DND-41 (cell line): ENCODE measurements around the gene TFF2.

ENCODE experiments used
- EZH2 ChIP-seq: IDR thresholded peaks from 3 replicates; pipeline ENCODE4 v1.6.1; 2012; ENCODE audit warnings: borderline replicate concordance, low read depth, mild to moderate bottlenecking, moderate library complexity, low read length, inconsistent platforms; ENCODE audit not compliant: severe bottlenecking
- TF ChIP-seq, protein P1 (sequence below): IDR thresholded peaks from 2 replicates; pipeline ENCODE4 v1.5.1; 2012; ENCODE audit warnings: borderline replicate concordance, low read length, moderate library complexity, mild to moderate bottlenecking; ENCODE audit not compliant: poor library complexity, severe bottlenecking; ENCODE audit errors: extremely low read depth

DNA sequence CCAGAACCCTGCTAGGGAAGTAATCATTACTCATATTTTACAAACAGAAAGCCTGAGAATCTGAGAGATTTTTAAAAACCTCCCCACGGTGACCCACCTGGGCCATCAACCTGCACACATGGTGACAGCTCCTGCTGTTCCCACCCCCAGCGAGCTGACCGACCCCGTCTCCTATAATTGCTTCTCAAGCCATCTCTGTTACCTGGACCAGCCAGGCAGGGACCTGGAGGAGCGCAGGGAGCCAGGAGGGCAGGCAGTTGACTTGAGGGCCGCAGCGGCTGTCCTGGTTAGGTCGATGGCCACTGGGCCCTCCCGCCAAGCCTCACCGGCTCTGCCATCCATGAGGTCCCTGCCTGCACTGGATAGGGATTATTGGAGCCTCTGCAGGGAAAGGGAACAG is 7.7 kb downstream of the TFF2 start:
- TF ChIP-seq, protein P1, sequence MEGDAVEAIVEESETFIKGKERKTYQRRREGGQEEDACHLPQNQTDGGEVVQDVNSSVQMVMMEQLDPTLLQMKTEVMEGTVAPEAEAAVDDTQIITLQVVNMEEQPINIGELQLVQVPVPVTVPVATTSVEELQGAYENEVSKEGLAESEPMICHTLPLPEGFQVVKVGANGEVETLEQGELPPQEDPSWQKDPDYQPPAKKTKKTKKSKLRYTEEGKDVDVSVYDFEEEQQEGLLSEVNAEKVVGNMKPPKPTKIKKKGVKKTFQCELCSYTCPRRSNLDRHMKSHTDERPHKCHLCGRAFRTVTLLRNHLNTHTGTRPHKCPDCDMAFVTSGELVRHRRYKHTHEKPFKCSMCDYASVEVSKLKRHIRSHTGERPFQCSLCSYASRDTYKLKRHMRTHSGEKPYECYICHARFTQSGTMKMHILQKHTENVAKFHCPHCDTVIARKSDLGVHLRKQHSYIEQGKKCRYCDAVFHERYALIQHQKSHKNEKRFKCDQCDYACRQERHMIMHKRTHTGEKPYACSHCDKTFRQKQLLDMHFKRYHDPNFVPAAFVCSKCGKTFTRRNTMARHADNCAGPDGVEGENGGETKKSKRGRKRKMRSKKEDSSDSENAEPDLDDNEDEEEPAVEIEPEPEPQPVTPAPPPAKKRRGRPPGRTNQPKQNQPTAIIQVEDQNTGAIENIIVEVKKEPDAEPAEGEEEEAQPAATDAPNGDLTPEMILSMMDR, result no peak
- TF ChIP-seq EZH2, result no peak
